Cardiac fibroblast (primary cell): ENCODE measurements around the gene C14orf119.

ENCODE experiments used
- DNase-seq, 2 donors: peaks; one replicate each; pipeline versions ENCODE4 v3.0.0 to v3.0.0-alpha.2; 2010; ENCODE audit warnings: low read depth in 2 of 2
- H3K4me3 ChIP-seq, 2 donors: replicated peaks in 1 of 2; 1 replicate in 1 of 2; 2 replicates in 1 of 2; pipeline ENCODE4 v1.5.1; 2011; ENCODE audit warnings: low read depth in 2 of 2, low read length in 2 of 2, mild to moderate bottlenecking in 2 of 2, moderate library complexity in 1 of 2
- CTCF ChIP-seq: IDR thresholded peaks from one replicate; pipeline ENCODE4 v1.5.1; 2011; ENCODE audit warnings: low read depth, mild to moderate bottlenecking, low read length, inconsistent platforms

The C14orf119 gene

GRCh38 chr14:23122086-23122485 is 26.8 kb downstream of the C14orf119 start:
- DNase-seq = no peak
- no peak for TF ChIP-seq CTCF
- H3K4me3 ChIP-seq = no peak overlapping the region

GRCh38 chr14:23123419-23123818 is 28.1 kb downstream of the C14orf119 start:
- TF ChIP-seq CTCF = no peak
- DNase-seq = peak in 1 of 2 donors; percentile 34

GRCh38 chr14:23124337-23124954 is 29.1 kb downstream of the C14orf119 start:
- no peak overlapping the region for H3K4me3 ChIP-seq
- DNase-seq = no peak
- no peak for TF ChIP-seq CTCF

More at GRCh38 chr14:23123419-23123818, 28.1 kb downstream of the C14orf119 start:
- no peak overlapping the region for H3K4me3 ChIP-seq

- TF ChIP-seq CTCF = no peak
- H3K4me3 ChIP-seq = no peak overlapping the region
- DNase-seq = no peak
Observed at GRCh38 chr14:23125011-23125410, 29.7 kb downstream of the C14orf119 start.

GRCh38 chr14:23125933-23126524 is 30.7 kb downstream of the C14orf119 start:
- no peak for DNase-seq
- TF ChIP-seq CTCF = no peak
- H3K4me3 ChIP-seq = no peak overlapping the region

- DNase-seq = no peak
- H3K4me3 ChIP-seq = no peak overlapping the region
- TF ChIP-seq CTCF = no peak
Observed at GRCh38 chr14:23126548-23127278, 31.4 kb downstream of the C14orf119 start.
